ENCODE data around the gene TARS2.

TARS2 gene

GRCh38 chr1:150505431-150505830 lies 18.2 kb downstream of the TARS2 start:
- no peak for DNase-seq (ENCODE audit: low read depth)
- no peak overlapping the region for H3K4me3 ChIP-seq (ENCODE audit: low read depth, low read length)
- TF ChIP-seq CTCF (IDR thresholded peaks at IDR 0.05; ENCODE audit: control insufficient read depth, extremely low read depth, insufficient read depth): no peak

GRCh38 chr1:150507912-150508864 lies 21.0 kb downstream of the TARS2 start, which contains the start of gene ECM1:
TSS of gene ECM1 (plus strand) at chr1:150508109. CDS start at chr1:150508210, 101 bp downstream.
- no peak for DNase-seq (ENCODE audit: low read depth)
- H3K4me3 ChIP-seq (ENCODE audit: low read depth, low read length): no peak within 1 kb of the TSS
- TF ChIP-seq CTCF (IDR thresholded peaks at IDR 0.05; ENCODE audit: control insufficient read depth, extremely low read depth, insufficient read depth): no peak

- no peak for TF ChIP-seq CTCF (IDR thresholded peaks at IDR 0.05; ENCODE audit: control insufficient read depth, extremely low read depth, insufficient read depth)
- H3K4me3 ChIP-seq (ENCODE audit: low read depth, low read length): no peak overlapping the region
- DNase-seq (ENCODE audit: low read depth): no peak
Observed at GRCh38 chr1:150508982-150509381, 21.8 kb downstream of the TARS2 start.

- TF ChIP-seq CTCF (IDR thresholded peaks at IDR 0.05; ENCODE audit: control insufficient read depth, extremely low read depth, insufficient read depth): no peak
- DNase-seq (ENCODE audit: low read depth): no peak
- H3K4me3 ChIP-seq (ENCODE audit: low read depth, low read length): no peak overlapping the region
Observed at GRCh38 chr1:150511551-150511950, 24.3 kb downstream of the TARS2 start.

- H3K4me3 ChIP-seq (ENCODE audit: low read depth, low read length): no peak overlapping the region
- no peak for TF ChIP-seq CTCF (IDR thresholded peaks at IDR 0.05; ENCODE audit: control insufficient read depth, extremely low read depth, insufficient read depth)
- DNase-seq (ENCODE audit: low read depth): no peak
Observed at GRCh38 chr1:150511985-150512660, 24.9 kb downstream of the TARS2 start.

GRCh38 chr1:150512846-150513245 lies 25.6 kb downstream of the TARS2 start:
- no peak overlapping the region for H3K4me3 ChIP-seq (ENCODE audit: low read depth, low read length)
- no peak for TF ChIP-seq CTCF (IDR thresholded peaks at IDR 0.05; ENCODE audit: control insufficient read depth, extremely low read depth, insufficient read depth)
- no peak for DNase-seq (ENCODE audit: low read depth)
